GM12892 (cell line): ENCODE results near the gene TRAPPC3.

ENCODE experiments used
- DNase-seq: peaks from one replicate; pipeline ENCODE4 v3.0.0; 2011; ENCODE audit not compliant: insufficient read length
- FAIRE-seq: peaks from 2 replicates; lab custom pipeline; 2011; peaks lifted over from hg19 to GRCh38; lab: Jason Lieb, UNC
- POLR2A ChIP-seq: IDR thresholded peaks from 2 replicates; pipeline ENCODE4 v1.6.1; 2011; ENCODE audit warnings: low read depth, low read length, control low read depth
- POLR2AphosphoS5 ChIP-seq: IDR thresholded peaks from 2 replicates; pipeline ENCODE4 v1.6.1; 2011; ENCODE audit warnings: low read depth, low read length, control low read depth
- TAF1 ChIP-seq: IDR thresholded peaks from 2 replicates; pipeline ENCODE4 v1.6.1; 2011; ENCODE audit warnings: low read depth, mild to moderate bottlenecking, control low read depth, low read length, borderline replicate concordance

TRAPPC3 gene

DNA sequence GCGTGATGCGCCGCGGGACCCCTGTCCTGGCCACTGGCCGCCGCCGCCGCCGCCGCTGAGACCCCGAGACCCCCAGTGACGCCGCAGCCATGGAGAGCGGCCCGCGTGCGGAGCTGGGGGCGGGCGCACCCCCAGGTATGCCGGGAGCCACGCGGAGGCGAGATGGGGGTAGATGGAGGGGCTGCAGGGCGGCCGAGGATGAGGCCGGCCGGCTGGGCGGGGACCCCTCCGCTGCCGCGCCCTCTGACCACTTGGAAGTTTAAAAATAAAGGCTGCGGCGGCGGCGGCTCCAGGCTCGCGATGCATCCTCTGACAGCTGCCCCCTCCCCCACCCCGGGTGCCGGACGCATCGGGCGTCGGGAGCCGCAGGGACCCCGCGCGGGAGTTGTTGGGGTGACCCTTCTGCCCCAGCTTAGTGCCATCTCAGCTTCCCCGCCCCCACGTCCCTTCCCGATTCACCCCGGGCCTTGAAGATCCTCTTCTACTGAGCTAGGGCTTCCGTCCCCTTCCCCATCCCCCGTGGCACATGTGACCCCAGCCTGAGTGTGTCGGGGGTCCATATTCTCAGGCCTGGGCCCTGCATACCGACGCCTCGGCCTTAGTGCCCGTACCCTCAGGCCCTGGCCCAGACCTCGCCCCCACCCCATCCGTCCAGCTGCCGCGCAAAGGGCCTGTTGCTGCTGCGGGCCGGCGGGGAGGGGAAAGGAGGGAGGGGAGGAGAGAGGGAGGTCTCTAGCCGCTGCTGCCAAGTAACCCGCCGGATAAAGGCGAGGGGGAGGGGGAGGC lies 7.2 kb upstream of the TRAPPC3 start:
- FAIRE-seq = peak; percentile 44
- DNase-seq = peak; percentile 61
- no peak for TF ChIP-seq TAF1
- 0 out of 2 replicates have a peak, but pooled peaks have one; percentile 24 for TF ChIP-seq POLR2AphosphoS5

GRCh38 chr1:36155408-36156328 lies 6.4 kb upstream of the TRAPPC3 start, which contains the start of gene MAP7D1:
Gene MAP7D1, plus strand, starts transcription at chr1:36156160. Its CDS starts 258 bp downstream, at chr1:36156418.
- TF ChIP-seq TAF1 = no peak
- TF ChIP-seq POLR2A = peak; percentile 93; the same call in 1 of the 2 replicates
- peak; percentile 82 for TF ChIP-seq POLR2AphosphoS5
- DNase-seq (peak; percentile 78), FAIRE-seq (peak; percentile 93)

DNA sequence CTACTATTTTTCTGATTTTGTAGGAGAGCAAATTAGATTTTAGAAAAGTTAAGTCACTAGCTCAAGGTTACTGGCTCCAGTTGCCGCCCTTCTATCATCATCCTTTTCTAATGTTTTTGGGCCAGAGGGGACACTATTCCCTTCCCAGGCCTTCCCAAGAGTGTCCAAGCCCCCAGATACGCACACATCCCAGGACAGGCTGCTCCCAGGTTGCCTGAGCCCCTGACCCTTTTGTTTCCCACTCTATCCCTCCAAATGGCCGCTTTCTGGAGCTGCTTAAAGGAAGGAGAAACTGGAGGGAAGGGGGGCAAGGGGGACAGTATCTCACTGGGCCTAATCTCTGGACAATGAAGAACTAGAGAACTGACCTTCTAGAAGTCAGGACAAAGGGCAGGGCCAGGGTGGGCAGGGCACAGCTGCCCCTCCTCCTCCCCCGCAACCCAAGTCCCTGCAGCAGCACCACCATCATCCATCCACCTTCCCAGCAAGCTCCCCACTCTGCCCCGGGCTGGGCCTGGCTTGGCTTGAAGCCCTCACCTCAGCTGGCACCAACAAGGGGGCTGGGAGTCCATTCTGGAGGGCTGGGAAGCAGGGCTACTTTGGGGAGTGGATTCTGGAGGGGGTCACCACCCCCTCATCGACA lies 5.6 kb upstream of the TRAPPC3 start:
- FAIRE-seq = no peak

GRCh38 chr1:36154335-36154734 lies 5.0 kb upstream of the TRAPPC3 start:
- TF ChIP-seq TAF1 = no peak
- no peak for TF ChIP-seq POLR2A
- TF ChIP-seq POLR2AphosphoS5 = no peak

More for the DNA sequence above, 5.6 kb upstream of the TRAPPC3 start:
- TF ChIP-seq POLR2AphosphoS5 = no peak
- no peak for TF ChIP-seq TAF1
- TF ChIP-seq POLR2A = no peak
- no peak for DNase-seq

DNA sequence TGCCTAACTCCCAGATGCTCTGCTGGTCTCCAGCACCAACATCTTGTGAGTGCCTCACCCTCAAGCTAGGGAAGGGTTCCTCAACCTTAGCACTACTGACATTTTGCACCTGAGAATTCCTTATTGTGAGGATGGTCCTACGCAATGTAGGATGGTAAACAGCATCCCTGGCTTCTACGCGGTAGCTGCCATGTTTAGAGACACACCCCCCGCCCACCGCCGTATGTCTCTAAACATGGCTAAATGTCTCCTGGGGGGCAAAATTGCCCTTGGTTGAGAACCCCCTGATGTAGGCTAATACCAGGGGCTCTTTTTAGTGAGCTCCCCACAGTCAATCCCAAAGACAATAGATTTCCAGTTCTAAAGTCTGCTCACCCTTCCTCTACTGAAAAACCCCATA lies 4.2 kb upstream of the TRAPPC3 start:
- DNase-seq (no peak), FAIRE-seq (no peak)

More at GRCh38 chr1:36154335-36154734, 5.0 kb upstream of the TRAPPC3 start:
- DNase-seq (no peak), FAIRE-seq (no peak)

GRCh38 chr1:36151845-36152203 lies 2.5 kb upstream of the TRAPPC3 start:
- no peak for TF ChIP-seq TAF1
- TF ChIP-seq POLR2AphosphoS5 = no peak
- no peak for TF ChIP-seq POLR2A
- DNase-seq = no peak
- no peak for FAIRE-seq

More for the DNA sequence above, 4.2 kb upstream of the TRAPPC3 start:
- TF ChIP-seq POLR2A = no peak
- TF ChIP-seq TAF1 = no peak
- TF ChIP-seq POLR2AphosphoS5 = no peak

GRCh38 chr1:36151134-36151844 lies 2.0 kb upstream of the TRAPPC3 start:
- DNase-seq (no peak), FAIRE-seq (peak; percentile 53)
- TF ChIP-seq TAF1 = no peak
- peak; percentile 35; the same call in 1 of the 2 replicates for TF ChIP-seq POLR2A
- no peak for TF ChIP-seq POLR2AphosphoS5

DNA sequence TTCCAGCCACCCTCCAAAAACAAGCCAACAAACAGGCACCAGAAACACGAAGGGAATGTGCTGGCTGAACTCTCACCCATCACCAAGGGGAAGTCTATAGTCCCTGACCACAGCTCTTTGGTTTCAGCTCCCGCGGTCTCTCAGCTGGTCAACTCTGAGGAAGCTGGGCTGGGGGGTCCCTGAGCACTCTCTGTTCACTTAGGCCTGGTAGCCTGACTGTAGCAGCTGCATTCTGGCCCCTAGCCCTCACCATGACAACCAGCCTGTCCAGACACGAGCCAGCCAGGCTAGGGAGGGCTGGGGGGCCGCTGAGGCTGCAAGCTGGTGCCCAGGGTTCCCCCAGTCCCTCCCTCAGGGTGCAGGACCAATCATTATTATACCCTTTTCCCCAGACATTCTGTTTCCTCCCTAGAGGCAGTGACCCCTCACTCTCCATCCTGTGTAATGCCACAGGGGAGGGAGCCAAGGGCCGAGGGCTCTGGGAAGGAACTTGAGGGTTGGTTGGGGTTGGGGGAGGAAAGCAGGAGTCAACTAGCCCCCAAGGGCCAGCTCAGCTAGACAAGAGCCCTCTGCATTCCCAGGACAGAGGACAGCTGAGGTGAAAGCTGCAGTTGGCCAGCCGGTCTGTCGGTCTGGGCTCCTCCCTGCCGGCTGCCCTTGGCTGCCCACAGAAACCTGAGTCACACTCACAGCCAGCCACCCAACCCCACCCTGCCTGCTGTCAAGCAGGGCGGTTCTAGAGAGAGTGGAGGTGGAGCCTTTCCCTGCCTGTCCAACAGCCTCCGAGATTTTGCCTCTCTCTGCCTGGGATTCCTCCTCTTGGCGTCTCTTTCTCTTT lies 1.2 kb upstream of the TRAPPC3 start:
- 0 out of 2 replicates have a peak, but pooled peaks have one; percentile 4 for TF ChIP-seq POLR2A
- no peak for TF ChIP-seq POLR2AphosphoS5
- TF ChIP-seq TAF1 = no peak; the same call in 1 of the 2 replicates
- DNase-seq (peak; percentile 63), FAIRE-seq (peak; percentile 93)

DNA sequence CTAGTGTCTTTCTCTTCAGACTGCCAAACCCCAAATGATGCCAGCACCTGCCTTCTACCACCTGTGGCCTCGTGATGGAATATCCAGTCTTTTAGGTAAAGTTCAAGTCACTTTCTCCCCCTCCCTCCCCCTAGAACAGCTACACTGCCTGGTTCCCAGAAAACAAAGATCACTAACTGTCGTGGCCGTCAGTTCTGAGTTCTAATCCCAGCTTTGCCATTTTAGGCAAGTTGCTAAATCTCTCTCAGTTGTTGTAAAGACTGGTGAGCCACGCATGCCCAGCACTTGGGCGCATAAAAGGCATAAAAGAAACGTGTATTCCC lies 648 bp upstream of the TRAPPC3 start:
- no peak for TF ChIP-seq TAF1
- no peak for TF ChIP-seq POLR2AphosphoS5
- no peak for TF ChIP-seq POLR2A
- FAIRE-seq (no peak), DNase-seq (no peak)
